ENCODE measurements around the gene MEGF6. TPM values are rescaled to one million over a fixed set of nuclear protein-coding genes. Genes with fewer than 3 reads are reported as not detected.
A peak's percentile ranks its signal among the peaks of the same experiment; 100 is the strongest.

The MEGF6 gene
- total RNA-seq, 2 donors from 2014 or later, result 83.0 to 103 TPM

- Mint-ChIP-seq H3K4me3 (no peak overlapping the region), H3K4me1 (peaks cover 7% of the 10 kb centered on the region)
- WGBS, 2 experiments (ENCODE audit: insufficient coverage in 1 of 2, insufficient read length in 1 of 2), result 95 to 96% methylated on average over 6 to 8 of the region's 8 CpGs
Observed at GRCh38 chr1:3474016-3474415, 137.3 kb downstream of the MEGF6 start.

GRCh38 chr1:3473381-3473844 lies 137.9 kb downstream of the MEGF6 start:
- no peak overlapping the region for H3K4me3 Mint-ChIP-seq
- H3K9me3 Mint-ChIP-seq, result no peaks in the 10 kb centered on the region
- 89 to 94% methylated on average over 15 to 20 of the region's 20 CpGs for WGBS, 2 experiments (ENCODE audit: insufficient coverage in 1 of 2, insufficient read length in 1 of 2)
- no peak overlapping the region for H3K9ac ChIP-seq (ENCODE audit: extremely low read depth, low read length, poor library complexity, severe bottlenecking)
- peaks cover 8% of the 10 kb centered on the region for H3K4me1 ChIP-seq (ENCODE audit: control insufficient read depth, insufficient read depth, low read length)
- TF ChIP-seq, protein P1, sequence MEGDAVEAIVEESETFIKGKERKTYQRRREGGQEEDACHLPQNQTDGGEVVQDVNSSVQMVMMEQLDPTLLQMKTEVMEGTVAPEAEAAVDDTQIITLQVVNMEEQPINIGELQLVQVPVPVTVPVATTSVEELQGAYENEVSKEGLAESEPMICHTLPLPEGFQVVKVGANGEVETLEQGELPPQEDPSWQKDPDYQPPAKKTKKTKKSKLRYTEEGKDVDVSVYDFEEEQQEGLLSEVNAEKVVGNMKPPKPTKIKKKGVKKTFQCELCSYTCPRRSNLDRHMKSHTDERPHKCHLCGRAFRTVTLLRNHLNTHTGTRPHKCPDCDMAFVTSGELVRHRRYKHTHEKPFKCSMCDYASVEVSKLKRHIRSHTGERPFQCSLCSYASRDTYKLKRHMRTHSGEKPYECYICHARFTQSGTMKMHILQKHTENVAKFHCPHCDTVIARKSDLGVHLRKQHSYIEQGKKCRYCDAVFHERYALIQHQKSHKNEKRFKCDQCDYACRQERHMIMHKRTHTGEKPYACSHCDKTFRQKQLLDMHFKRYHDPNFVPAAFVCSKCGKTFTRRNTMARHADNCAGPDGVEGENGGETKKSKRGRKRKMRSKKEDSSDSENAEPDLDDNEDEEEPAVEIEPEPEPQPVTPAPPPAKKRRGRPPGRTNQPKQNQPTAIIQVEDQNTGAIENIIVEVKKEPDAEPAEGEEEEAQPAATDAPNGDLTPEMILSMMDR (conservative IDR thresholded peaks at IDR 0.05), result no peak
- no peak for DNase-seq
- no peak overlapping the region for H3K4me3 ChIP-seq (ENCODE audit: low read length)
- H3K27me3 Mint-ChIP-seq (ENCODE audit: insufficient read depth), result no peaks in the 10 kb centered on the region
- H3K36me3 ChIP-seq (ENCODE audit: control insufficient read depth, insufficient read depth, low read length), result peaks cover 20% of the 10 kb centered on the region
- peaks cover 26% of the 10 kb centered on the region for H3K36me3 Mint-ChIP-seq (ENCODE audit: low read depth)
- H3K4me1 Mint-ChIP-seq, result peaks cover 7% of the 10 kb centered on the region
- H3K27ac Mint-ChIP-seq, result no peak overlapping the region
- H3K9me3 ChIP-seq (ENCODE audit: control insufficient read depth, low read length), result no peaks in the 10 kb centered on the region
- no peak overlapping the region for H3K27ac ChIP-seq (ENCODE audit: low read depth, low read length)
- no peaks in the 10 kb centered on the region for H3K27me3 ChIP-seq (ENCODE audit: control insufficient read depth, insufficient read depth, low read length, poor library complexity, severe bottlenecking)

More at GRCh38 chr1:3474016-3474415, 137.3 kb downstream of the MEGF6 start:
- Histone ChIP-seq H3K27ac (ENCODE audit: low read depth, low read length) (no peak overlapping the region), H3K4me1 (ENCODE audit: control insufficient read depth, insufficient read depth, low read length) (peaks cover 8% of the 10 kb centered on the region), H3K4me3 (ENCODE audit: low read length) (no peak overlapping the region), H3K27me3 (ENCODE audit: control insufficient read depth, insufficient read depth, low read length, poor library complexity, severe bottlenecking) (no peaks in the 10 kb centered on the region), H3K9me3 (ENCODE audit: control insufficient read depth, low read length) (no peaks in the 10 kb centered on the region), H3K9ac (ENCODE audit: extremely low read depth, low read length, poor library complexity, severe bottlenecking) (no peak overlapping the region), H3K36me3 (ENCODE audit: control insufficient read depth, insufficient read depth, low read length) (peaks cover 20% of the 10 kb centered on the region)
- Mint-ChIP-seq H3K27ac (no peak overlapping the region), H3K27me3 (ENCODE audit: insufficient read depth) (no peaks in the 10 kb centered on the region), H3K36me3 (ENCODE audit: low read depth) (peaks cover 23% of the 10 kb centered on the region), H3K9me3 (no peaks in the 10 kb centered on the region)
- DNase-seq, result no peak
- TF ChIP-seq, protein P1 (conservative IDR thresholded peaks at IDR 0.05), result no peak

- Histone ChIP-seq H3K27me3 (ENCODE audit: control insufficient read depth, insufficient read depth, low read length, poor library complexity, severe bottlenecking) (no peaks in the 10 kb centered on the region), H3K27ac (ENCODE audit: low read depth, low read length) (no peak overlapping the region), H3K4me1 (ENCODE audit: control insufficient read depth, insufficient read depth, low read length) (peaks cover 8% of the 10 kb centered on the region), H3K4me3 (ENCODE audit: low read length) (no peak overlapping the region), H3K9ac (ENCODE audit: extremely low read depth, low read length, poor library complexity, severe bottlenecking) (no peak overlapping the region), H3K36me3 (ENCODE audit: control insufficient read depth, insufficient read depth, low read length) (peaks cover 20% of the 10 kb centered on the region), H3K9me3 (ENCODE audit: control insufficient read depth, low read length) (no peaks in the 10 kb centered on the region)
- peaks cover 28% of the 10 kb centered on the region for H3K36me3 Mint-ChIP-seq (ENCODE audit: low read depth)
- TF ChIP-seq, protein P1 (conservative IDR thresholded peaks at IDR 0.05), result no peak
- no peaks in the 10 kb centered on the region for H3K9me3 Mint-ChIP-seq
- no peak overlapping the region for H3K4me3 Mint-ChIP-seq
- H3K27ac Mint-ChIP-seq, result peak overlapping the region; percentile 58
- 95 to 99% methylated on average over 15 to 17 of the region's 17 CpGs for WGBS, 2 experiments (ENCODE audit: insufficient coverage in 1 of 2, insufficient read length in 1 of 2)
- no peaks in the 10 kb centered on the region for H3K27me3 Mint-ChIP-seq (ENCODE audit: insufficient read depth)
- H3K4me1 Mint-ChIP-seq, result peaks cover 7% of the 10 kb centered on the region
- DNase-seq, result no peak
Observed at GRCh38 chr1:3472906-3473305, 138.4 kb downstream of the MEGF6 start.
